ENCODE measurements around the gene OXSM.
A peak's percentile ranks its signal among the peaks of the same experiment; 100 is the strongest.

OXSM gene

GRCh38 chr3:25789596-25790556, at the start of gene OXSM:
OXSM (plus strand) TSS chr3:25790090; CDS start chr3:25791021, 931 bp downstream.
- DNase-seq: peak; percentile 93

DNA sequence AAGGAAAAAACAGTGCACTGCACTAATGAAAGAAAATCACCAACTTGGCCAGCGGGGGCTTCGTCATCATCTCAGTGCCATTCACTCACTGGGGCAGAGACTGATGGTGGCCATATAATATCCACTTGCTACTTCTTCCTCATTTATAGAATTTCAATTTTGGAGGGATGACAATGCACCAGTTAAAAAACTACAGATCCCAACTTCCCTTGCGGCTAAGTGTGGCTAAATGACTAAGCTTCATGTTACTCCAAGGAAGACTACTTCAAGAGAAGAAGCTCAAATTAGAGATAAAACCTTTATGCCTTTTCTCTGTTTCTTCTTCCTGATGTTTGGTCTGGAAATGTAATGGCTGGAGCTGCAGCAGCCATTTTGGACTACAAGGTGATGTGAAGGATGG, 45.4 kb upstream of the OXSM start:
- no peak for DNase-seq

- no peak for DNase-seq
Observed at GRCh38 chr3:25747033-25747432, 42.9 kb upstream of the OXSM start.

GRCh38 chr3:25748189-25748588, 41.7 kb upstream of the OXSM start:
- no peak for DNase-seq

DNA sequence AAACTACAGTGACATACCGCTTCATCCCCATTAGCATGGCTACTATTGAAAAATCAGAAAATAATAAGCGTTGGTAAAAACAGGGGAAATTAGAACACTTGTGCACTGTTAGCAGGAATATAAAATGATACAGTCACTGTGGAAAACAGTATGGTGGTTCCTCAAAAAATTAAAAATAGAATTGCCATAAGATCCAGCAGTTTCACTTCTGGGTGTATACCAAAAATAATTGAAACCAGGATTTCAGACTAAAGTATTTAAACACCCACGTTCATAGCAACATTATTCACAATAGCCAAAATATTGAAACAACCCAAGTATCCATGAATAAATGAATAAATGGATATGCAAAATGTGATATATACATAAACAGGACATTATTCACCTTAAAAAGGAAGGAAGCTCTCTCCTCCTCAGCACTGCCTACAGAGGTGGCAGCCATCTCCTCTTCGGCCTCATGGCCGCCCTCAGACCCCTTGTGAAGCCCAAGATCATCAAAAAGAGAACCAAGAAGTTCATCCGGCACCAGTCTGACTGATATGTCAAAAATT, 40.8 kb upstream of the OXSM start:
- no peak for DNase-seq

DNA sequence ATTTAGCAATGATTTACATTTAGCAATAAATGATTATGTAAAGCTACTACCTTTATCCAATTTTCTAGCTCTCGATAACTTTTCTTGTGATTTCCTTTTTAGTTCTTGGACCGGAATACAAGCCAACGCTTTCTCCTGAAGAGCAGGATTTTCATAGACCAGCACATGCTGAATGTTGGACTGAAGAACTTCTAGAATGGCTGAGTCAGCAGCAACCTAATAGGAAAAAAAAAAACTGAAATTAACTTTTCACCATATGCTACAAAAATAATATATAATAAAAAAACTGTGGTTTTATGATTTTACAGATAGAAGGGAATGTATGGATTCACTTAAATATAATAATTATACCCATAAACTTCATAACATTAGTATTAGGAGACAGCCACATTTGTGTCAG, 38.8 kb upstream of the OXSM start:
- DNase-seq: no peak

- no peak for DNase-seq
Observed at GRCh38 chr3:25751725-25752124, 38.2 kb upstream of the OXSM start.

DNA sequence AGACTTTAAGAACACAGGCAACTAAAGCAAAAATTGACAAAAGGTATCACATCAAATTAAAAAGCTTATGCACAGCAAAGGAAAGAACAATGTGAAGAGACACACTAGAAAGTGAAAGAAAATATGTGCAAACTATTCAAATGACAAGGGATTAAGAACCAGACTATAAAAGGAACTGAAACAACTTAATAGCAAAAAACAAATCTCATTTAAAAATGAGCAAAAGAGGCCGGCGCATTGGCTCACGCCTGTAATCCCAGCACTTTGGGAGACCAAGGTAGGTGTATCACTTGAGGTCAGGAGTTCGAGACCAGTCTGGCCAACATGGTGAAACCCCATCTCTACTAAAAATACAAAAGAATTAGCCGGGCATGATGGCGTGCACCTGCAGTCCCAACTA, 21.0 kb upstream of the OXSM start:
- no peak for DNase-seq

DNA sequence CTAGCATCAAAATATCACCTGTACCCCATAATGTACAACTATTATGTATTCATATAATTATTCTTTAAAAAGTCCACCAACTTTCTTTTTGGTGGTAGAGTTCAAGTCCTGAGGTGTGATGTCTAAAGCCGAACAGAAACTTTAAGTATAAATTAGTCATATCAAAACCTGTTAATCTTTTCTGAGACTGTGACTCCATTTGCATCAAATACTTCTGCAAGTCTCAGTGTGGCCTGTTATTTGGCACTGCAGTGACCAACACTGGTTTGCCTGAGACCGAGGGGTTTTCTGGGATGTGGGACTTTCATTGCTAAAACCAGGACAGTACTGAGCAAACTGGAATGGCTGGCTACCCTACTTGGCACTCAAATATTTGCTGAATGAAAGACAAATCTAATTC, 14.0 kb upstream of the OXSM start:
- no peak for DNase-seq

- no peak for DNase-seq
Observed at GRCh38 chr3:25780618-25781017, 9.3 kb upstream of the OXSM start.

- no peak for DNase-seq
Observed at GRCh38 chr3:25781145-25781757, 8.6 kb upstream of the OXSM start.

- no peak for DNase-seq
Observed at GRCh38 chr3:25781758-25782594, 7.9 kb upstream of the OXSM start.

- no peak for DNase-seq
Observed at GRCh38 chr3:25782636-25782937, 7.3 kb upstream of the OXSM start.

DNA sequence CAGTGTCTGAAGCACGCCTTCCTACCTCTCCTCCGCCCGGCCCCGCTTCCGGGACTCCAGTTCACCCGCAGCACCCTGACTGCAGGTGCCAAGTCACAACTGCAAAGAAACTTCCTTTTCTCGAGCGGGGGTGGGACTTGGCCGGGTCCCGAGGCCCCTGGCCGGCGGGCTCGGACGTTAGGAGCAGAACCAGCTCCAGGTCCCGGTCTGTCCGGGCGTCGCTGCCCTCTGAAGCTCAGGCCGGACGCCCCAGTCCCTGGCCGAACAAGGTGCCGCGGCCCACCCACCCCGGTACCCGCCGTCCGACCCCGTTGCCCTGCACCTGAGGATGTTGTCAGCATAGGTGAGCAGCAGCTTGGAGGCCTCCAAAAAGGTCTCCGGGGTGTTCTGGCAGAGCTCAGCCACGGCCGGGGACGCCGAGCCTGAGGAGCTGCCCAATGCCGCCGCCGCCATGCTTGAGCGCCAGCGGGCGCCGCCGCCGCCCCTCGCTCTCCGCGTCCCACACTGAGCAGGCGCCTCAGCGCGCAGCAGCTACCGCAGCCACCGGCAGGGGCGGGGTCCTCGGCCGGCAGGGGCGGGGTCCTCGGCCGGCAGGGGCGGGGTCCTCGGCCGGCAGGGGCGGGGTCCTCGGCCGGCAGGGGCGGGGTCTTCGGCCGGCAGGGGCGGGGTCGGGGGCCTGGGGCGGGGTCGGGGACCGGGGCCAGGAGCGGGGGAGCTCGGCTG, 6.8 kb upstream of the OXSM start, which contains the start of gene NGLY1:
Gene NGLY1, minus strand, starts transcription at position 506 of the 723 bp plus-strand sequence. Its CDS starts 53 bp downstream, at position 453.
- DNase-seq: peak; percentile 89

- DNase-seq: peak; percentile 84
Observed at GRCh38 chr3:25783661-25784512, 6.0 kb upstream of the OXSM start.

- DNase-seq: no peak
Observed at GRCh38 chr3:25784971-25785370, 4.9 kb upstream of the OXSM start.

DNA sequence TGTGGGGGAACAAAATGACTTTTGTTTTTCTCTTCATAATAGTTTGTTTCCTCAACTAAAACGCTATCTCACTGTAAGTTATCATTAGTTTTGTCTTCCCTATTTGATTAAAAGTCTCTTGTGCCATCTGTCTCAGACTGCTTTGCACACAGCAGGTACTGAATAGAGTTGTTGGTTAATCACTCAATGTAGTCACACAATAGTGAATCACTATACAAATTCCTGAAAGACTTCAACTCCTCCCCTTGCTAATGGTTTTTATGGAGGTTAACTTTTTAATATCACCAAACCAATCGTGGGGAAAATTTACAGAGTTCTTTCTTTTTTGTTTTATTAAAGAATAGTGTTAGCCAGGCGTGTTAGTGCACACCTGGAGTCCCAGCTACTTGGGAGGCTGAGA, 4.1 kb upstream of the OXSM start:
- DNase-seq: no peak

DNA sequence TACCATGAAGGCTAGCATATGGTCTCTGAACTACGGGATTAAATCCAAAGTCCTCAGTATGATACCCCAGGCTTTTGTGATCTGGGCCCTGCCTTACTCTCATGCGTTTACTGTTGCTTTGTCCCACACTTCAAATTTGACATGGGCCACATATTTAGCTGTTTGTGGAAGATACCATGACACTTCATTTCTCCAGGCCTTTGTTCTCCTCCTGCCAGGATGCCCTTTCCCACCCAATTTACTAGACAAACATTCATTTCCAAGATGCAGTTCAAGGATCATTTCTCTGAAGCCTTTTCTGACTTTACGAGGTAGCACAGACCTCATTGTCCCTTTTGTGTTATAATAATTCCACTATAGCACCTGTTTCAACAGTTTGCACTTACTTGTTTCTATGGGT, 2.2 kb upstream of the OXSM start:
- DNase-seq: no peak

DNA sequence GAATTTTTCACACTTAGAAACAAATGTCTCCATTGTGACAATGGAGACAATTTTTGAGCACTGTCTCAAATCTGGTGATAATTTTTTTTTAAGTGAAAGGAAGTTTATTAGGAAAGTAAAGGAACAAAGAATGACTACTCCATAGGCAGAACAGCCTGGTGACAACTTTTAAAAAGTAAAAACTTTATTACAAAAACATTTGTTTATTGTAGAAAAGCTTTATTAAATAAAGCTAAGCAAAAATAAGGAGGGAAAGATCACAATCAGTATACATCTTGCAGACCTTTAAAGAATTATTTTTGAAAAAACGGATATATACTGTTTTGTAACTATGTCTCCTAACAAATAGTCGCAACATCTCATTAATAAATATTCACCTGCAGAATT, 688 bp upstream of the OXSM start:
- DNase-seq: no peak

DNA sequence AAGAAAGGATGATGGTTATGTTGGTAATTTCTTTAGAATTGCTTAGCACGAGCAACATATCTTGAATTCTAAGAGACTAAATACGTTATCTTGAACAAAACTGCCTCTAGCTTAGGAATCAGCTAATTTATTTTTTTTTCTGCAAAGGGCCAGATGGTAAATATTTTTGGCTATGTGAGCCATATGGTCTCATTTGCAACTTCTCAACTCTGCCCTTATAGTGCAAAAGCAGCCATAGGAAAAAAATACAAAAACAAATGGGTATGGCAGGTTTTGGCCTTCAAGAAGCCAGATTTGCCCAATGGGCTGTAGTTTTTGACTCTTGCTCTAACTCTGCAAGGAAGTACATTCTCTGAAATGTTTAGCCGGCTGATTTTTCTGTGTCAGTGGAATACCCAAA, 11.9 kb downstream of the OXSM start:
- no peak for DNase-seq

DNA sequence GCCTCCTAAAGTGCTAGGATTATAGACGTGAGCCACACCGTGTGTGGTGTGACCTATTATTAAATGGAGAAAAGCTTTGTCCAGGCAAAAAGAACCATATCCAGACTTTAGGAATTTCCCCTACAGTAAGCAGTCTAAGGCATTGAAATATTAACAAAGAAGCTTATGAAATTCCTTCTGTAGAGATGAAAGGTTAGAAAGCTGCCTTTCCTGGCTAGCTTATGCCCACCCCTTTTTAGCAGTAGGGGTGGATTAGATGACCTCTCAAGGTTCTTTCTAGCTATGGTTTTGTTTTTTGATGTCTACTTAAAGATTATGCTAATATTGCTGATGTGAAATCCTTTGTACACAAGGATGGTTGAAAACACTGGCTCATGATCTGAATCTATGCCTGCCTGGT, 13.9 kb downstream of the OXSM start:
- DNase-seq: no peak

DNA sequence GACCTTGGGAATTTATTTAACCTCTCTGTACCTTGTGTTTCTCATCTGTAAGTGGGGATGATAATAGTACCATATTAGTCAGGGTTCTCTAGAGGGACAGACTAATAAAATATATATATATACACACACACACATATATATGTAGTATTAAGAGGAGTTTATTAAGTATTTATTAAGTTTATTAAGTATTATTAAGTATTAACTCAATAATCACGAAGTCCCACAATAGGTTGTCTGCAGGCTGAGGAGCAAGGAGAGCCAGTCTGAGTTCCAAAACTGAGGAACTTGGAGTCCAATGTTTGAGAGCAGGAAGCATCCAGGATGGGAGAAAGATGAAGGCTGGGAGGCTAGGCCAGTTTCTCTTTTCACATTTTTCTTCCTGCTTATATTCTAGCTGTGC, 14.8 kb downstream of the OXSM start:
- DNase-seq: no peak

Measured in retina (tissue), 1 donor.